Cardiac muscle cell (in vitro differentiated cells and primary cell): ENCODE results near the gene DNASE1. TPM values are rescaled to one million over a fixed set of nuclear protein-coding genes. Genes with fewer than 3 reads are reported as not detected.

Source experiments
- DNase-seq, 2 donors: peaks; one replicate each; pipeline versions ENCODE4 v3.0.0 to v3.0.0-alpha.2; 2010 to 2017; ENCODE audit warnings: low read depth in 1 of 2, low spot score in 1 of 2
- H3K27ac ChIP-seq: fragments of 200-600 bp; sonication (generic); 2 replicates; pipeline ENCODE4 v1.5.1; 2016
- H3K27me3 ChIP-seq: fragments of 200-600 bp; sonication (generic); 2 replicates; pipeline ENCODE4 v1.6.0; 2016; ENCODE audit warnings: control low read depth
- H3K36me3 ChIP-seq: fragments of 200-600 bp; sonication (generic); 2 replicates; pipeline ENCODE4 v1.5.1; 2016; ENCODE audit warnings: control low read depth
- H3K4me1 ChIP-seq: fragments of 200-600 bp; sonication (generic); 2 replicates; pipeline ENCODE4 v1.8.1; 2017; ENCODE audit warnings: low read depth, mild to moderate bottlenecking, mixed run types
- H3K4me3 ChIP-seq: fragments of 200-600 bp; sonication (generic); 2 replicates; pipeline ENCODE4 v1.5.1; 2016; ENCODE audit warnings: mild to moderate bottlenecking
- H3K9me3 ChIP-seq: fragments of 200-600 bp; sonication (generic); 2 replicates; pipeline ENCODE4 v1.5.1; 2017; ENCODE audit warnings: low read depth, mild to moderate bottlenecking, control low read depth
- CTCF ChIP-seq: IDR thresholded peaks from 2 replicates; pipeline ENCODE4 v1.5.1; 2012; ENCODE audit warnings: low read depth, mild to moderate bottlenecking, low read length
- polyA plus RNA-seq: library from polyadenylated mRNA; unstranded; fragments of >200 nt; fragmentation: Nextera tagmentation; extraction: Ambion mirVana; gene quantifications from 2 replicates; pipeline ENCODE4 v1.2.1, GENCODE V29; 2016
- total RNA-seq: library from RNA; depleted of rRNA; stranded (reverse); fragments of >200 nt; gene quantifications from 2 replicates; pipeline ENCODE4 v1.2.3, GENCODE V29; 2016

The DNASE1 gene
- total and polyA plus RNA-seq, 2 experiments from 2014 or later, result 28.1 to 73.9 TPM

GRCh38 chr16:3691761-3692160, 37.3 kb downstream of the DNASE1 start:
- Histone ChIP-seq H3K9me3 (no peaks in the 10 kb centered on the region), H3K4me3 (no peak overlapping the region), H3K27me3 (no peaks in the 10 kb centered on the region), H3K27ac (no peak overlapping the region), H3K4me1 (no peaks in the 10 kb centered on the region), H3K36me3 (peaks cover 8% of the 10 kb centered on the region)
- no peak for TF ChIP-seq CTCF
- no peak for DNase-seq

- no peak overlapping the region for H3K4me3 ChIP-seq
- DNase-seq, result no peak
- TF ChIP-seq CTCF, result no peak
- no peaks in the 10 kb centered on the region for H3K4me1 ChIP-seq
- H3K27ac ChIP-seq, result no peak overlapping the region
- no peaks in the 10 kb centered on the region for H3K9me3 ChIP-seq
- no peaks in the 10 kb centered on the region for H3K27me3 ChIP-seq
- H3K36me3 ChIP-seq, result no peaks in the 10 kb centered on the region
These were observed 39.6 kb downstream of the DNASE1 start for GRCh38 chr16:3694051-3694450.

- Histone ChIP-seq H3K9me3 (no peaks in the 10 kb centered on the region), H3K36me3 (no peaks in the 10 kb centered on the region), H3K27ac (peak overlapping the region; percentile 64), H3K27me3 (no peaks in the 10 kb centered on the region), H3K4me1 (no peaks in the 10 kb centered on the region), H3K4me3 (no peak overlapping the region)
- TF ChIP-seq CTCF, result no peak
- DNase-seq, result no peak
These were observed 41.3 kb downstream of the DNASE1 start for GRCh38 chr16:3695610-3696369.

GRCh38 chr16:3696425-3697218, 42.1 kb downstream of the DNASE1 start:
- Histone ChIP-seq H3K4me3 (no peak overlapping the region), H3K4me1 (no peaks in the 10 kb centered on the region), H3K9me3 (no peaks in the 10 kb centered on the region), H3K36me3 (no peaks in the 10 kb centered on the region), H3K27me3 (no peaks in the 10 kb centered on the region), H3K27ac (peak overlapping the region; percentile 64)
- no peak for TF ChIP-seq CTCF
- peak in 1 of 2 donors; percentile 89 for DNase-seq

- Histone ChIP-seq H3K27ac (no peak overlapping the region), H3K9me3 (no peaks in the 10 kb centered on the region), H3K27me3 (no peaks in the 10 kb centered on the region), H3K4me3 (no peak overlapping the region), H3K4me1 (no peaks in the 10 kb centered on the region), H3K36me3 (no peaks in the 10 kb centered on the region)
- peak in 1 of 2 donors; percentile 8 for DNase-seq
- TF ChIP-seq CTCF, result no peak
These were observed 44.5 kb downstream of the DNASE1 start for GRCh38 chr16:3698941-3699340.
